Left renal cortex interstitium (tissue), 4 donors: ENCODE results near the gene ECE1. TPM values are rescaled to one million over a fixed set of nuclear protein-coding genes. Genes with fewer than 3 reads are reported as not detected.
A peak's percentile ranks its signal among the peaks of the same experiment; 100 is the strongest.

Source experiments
- DNase-seq, 4 donors: peaks; one replicate each; pipeline ENCODE4 v3.0.0-alpha.2; 2013; ENCODE audit warnings: low read depth in 4 of 4, low spot score in 2 of 4, missing footprints in 1 of 4
- polyA plus RNA-seq, 4 donors: library from polyadenylated mRNA; unstranded; fragments of 120-200 nt; gene quantifications; one replicate each; pipeline ENCODE4 v1.2.1, GENCODE V29; 2013; ENCODE audit not compliant: insufficient read length in 4 of 4

ECE1 gene
- polyA plus RNA-seq, 4 donors = 42.1 to 49.0 (median 45.5) TPM

DNA sequence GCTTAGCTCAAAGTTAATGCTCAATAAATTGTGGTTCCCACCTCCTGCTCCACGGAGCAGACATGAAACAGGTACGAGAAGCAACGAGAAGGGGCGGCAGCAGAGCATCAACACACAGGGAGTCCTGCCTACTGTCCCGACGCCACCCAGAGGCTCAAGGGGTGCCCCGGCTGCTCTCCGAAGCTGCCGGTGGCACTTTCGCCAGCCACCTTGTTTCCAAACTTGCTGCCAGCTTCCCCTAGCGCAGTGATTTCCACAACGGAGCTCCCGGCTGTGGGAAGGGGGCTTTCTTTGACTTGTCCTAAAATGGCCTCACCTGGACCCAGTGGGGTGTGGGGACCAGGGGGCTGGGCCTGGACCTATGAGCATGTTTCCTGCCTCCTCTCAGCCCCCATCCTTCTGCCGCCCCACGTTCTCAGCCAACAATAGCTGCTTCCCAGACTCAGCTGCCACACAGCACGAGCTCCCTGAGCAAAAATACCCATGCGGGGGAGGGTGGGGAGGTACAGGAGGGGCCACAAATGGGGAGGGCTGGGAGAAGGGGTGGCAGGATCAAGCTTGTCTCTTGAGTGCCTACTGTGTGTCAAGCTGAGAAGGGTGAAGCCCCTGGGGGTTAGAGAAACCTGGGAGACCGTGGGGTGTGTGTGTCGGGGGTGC lies 35.6 kb upstream of the ECE1 start:
- no peak for DNase-seq

GRCh38 chr1:21325231-21325718 lies 35.0 kb upstream of the ECE1 start:
- DNase-seq = no peak

DNA sequence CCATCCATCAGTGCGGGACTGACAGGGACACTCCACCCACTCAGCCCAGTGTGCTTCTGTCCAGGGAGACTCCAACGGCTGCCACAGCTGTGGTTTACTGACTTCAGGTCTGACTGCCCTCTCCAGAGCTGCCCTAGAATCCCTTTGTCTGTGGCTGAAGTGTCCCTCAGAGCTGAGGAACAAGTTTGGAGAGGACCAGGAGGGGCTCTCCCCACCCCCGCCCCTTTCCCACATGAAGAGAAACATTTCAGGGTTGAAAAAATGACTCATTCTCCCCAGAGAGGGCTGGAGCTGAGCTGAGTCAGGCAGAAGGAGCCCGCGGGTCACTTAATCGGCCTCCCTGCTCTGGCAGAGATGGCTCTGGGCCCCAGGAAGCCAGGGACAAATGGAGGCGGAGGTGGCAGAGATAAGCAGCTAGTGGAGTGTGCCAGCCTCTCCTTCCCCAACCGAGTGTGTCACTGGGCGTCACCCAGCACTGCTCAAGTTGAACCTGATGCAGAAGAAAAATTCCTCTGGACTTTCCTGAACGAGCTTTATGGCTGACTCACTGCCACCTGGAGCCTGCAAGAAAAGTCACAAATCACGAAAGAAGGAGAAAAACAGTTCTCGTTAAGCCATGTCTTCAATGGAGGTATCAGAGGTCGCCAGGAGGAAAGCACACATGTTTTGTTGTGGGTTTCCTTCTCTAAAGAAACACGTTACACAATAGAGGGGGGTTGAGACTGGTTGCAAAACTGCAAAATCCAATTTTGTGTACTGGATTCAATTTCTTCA lies 34.3 kb upstream of the ECE1 start:
- DNase-seq = no peak

GRCh38 chr1:21323091-21323490 lies 32.8 kb upstream of the ECE1 start:
- DNase-seq = no peak

- no peak for DNase-seq
Observed at GRCh38 chr1:21322681-21323016, 32.4 kb upstream of the ECE1 start.

GRCh38 chr1:21321963-21322680 lies 31.9 kb upstream of the ECE1 start:
- DNase-seq = no peak

GRCh38 chr1:21320410-21321108 lies 30.3 kb upstream of the ECE1 start:
- DNase-seq = no peak

GRCh38 chr1:21319447-21320407 lies 29.5 kb upstream of the ECE1 start:
- no peak for DNase-seq

- DNase-seq = peak in 2 of 4 donors; percentile 67 to 68
Observed at GRCh38 chr1:21318714-21319159, 28.5 kb upstream of the ECE1 start.

DNA sequence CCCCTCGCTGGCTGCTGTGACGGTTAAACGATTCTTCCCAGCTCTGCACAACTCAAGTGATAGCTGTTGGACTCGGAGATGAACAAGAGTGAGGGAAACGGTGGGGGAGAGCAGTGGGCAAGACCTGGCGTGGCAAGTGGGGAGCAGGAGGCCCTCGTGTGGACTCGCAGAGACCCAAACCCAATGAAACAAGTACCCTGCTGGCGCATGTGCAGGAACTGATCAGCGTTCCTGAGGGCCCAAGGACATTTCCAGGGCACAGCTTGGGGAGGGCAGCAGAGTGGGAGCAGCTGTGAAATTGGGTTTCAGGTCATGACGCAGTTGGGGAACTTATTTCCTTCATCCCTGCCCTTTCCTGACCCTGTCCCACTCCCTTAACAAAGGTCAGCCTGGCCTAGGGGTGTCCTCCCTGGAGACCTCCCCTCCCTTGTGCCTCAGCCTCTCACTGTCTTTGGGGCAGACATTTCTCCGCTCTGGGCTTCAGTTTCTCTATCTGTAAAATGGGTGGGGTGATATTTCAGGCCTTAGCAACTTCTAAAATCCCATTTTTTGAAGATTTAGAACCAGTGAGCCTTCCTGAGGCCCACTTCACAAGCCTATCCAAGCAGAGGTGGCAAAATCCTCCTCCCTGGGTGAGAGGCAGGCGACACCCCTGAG lies 27.9 kb upstream of the ECE1 start:
- DNase-seq = no peak

DNA sequence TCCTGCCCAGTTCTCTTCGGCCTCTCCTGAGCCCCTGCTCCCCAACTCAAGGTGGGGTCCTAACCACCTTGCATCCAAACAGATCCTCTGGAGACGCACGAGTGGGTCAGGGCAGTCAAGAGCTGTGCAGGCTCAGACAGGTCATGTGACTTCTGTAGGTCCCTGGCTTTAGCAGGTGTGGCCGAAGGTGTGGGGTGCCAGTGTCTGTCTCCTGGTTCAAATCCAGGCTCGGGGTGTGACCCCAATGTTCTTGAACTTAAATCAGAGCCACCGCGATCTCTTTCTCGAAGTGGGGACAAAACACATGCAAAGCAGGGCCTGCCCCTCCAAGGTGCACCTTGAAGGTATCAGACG lies 27.4 kb upstream of the ECE1 start:
- DNase-seq = no peak

GRCh38 chr1:21317035-21317689 lies 26.9 kb upstream of the ECE1 start:
- no peak for DNase-seq

DNA sequence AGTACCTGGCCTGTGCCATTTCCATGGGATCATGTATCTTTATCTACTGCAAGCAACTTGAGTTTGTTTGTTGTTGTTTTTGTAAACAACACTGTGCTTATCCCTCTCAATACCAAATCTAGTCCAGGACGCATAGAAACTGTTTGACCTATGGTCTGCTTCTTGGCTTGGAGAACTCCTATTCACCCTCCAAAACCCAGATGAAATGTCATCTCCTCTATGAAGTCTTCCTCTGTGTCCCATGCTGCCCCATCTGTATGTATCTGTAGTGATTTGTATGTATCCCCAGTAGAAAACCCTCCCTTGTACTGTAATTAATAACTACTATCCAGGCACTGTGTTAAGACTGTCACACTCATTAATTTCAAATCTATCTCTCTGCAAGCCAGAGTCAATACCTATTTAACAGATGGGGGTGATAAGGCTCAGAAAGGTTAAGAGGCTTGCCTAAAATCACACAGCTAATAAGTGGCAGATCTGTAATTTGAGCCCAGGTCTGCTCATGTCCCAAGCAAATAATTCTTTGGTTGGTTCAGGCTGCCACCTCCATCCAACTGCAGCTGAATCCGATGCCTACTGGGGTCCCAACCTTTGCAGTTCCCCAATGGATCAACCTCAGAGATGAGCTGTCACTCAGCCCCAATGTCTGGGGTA lies 24.6 kb upstream of the ECE1 start:
- no peak for DNase-seq

DNA sequence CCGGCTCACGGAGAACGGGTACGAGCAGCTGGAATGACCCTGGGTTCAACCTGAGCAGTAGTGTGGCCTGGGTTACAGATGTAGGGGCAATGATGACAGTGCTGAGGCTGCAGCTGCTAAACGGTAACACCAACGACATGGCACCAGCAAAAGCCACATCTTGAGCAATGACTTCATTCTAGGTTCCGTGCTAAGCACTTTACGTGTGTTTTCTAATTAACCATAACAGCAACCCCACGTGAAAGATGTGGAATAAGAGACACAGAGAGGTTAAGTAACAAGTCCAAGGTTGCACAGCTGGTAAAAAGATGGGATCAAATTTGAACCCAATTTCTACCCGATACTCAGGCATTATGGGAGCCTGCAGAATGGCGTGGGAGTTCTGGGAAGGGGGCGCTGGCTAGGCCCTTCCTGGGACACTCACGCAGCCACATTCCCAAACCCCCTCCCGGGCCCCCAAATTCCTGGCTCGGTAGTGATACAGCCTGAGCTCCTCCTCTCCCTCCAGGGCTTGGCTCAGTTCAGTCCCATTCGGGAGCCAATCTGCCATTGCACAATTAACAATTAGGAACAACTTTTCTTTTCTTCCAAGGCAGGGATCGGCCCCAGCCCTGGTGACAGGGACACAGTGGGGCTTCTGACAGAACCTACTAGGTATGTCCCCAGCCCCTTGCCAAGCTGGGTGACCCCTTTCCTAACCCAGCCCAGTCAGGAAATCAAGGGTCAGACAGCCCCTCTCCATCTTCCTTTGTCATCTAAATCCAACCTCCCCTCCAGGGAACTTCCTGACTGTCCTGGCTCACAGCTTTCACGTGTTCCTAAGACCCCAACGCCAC lies 23.8 kb upstream of the ECE1 start:
- DNase-seq = no peak

DNA sequence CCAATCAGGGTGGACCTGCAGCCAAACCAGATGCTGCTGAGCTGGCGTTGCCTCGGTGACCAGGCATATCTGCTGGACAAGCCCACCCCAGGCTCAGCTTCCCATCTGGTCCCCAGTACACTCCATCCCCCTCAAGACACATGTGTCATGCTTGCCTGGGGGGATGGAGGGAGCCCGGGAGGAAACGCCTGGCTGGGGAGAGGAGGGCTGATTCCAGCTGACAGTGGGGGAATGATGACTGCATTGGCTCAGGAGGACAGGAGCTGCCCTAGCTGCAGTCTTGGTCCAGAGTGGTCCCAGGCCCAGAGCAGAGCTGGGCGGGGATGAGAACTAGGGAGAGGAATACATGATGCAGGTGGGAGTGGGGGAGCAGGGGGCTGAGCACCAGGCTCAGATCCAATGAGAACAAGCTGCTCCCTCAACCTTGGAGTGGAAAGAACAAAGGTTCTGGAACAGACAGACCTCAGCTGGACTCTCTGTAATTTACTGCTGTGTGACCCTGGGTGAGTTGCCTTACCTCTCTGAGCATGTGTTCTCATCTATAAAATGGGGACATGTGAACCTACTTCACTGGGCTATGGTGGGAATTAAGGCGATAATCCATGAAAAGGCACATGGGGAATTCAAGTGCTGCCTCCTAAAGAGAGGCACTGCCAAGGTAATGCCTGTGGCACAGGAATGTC lies 23.1 kb upstream of the ECE1 start:
- DNase-seq = no peak

DNA sequence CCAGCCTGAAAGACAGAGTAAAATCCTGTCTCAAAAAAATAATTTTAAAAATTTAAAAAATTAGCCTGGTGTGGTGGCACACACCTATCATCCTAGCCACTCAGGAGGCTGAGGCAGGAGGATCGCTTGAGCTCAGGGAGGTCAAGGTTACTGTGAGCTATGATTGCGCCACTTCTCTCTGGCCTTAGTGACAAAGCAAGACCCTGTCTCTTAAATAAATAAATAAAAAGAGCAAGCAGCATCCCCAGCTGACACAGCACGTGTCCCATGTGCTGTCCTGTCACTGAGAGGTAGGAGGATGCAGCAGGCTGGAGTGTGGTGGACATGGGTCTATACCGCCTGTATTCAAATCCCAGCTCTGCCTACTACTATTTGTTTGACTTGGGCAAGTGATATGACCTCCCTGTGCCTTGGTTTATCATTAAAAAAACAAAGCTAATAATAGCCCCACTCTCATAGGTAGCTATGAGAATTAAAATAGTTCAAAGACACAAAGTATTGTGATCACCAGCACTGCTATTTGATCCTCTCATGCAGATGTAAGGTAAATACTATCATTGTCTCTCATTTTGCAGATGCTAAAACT lies 22.2 kb upstream of the ECE1 start:
- no peak for DNase-seq
